Left renal cortex interstitium (tissue), 4 donors: Measurements from ENCODE around the gene UBAP1L. TPM values are rescaled to one million over a fixed set of nuclear protein-coding genes. Genes with fewer than 3 reads are reported as not detected.
"Not testable (repeated sequence)": the region's sequence is repeated elsewhere in the genome, so short reads cannot be mapped to it uniquely, and the experiment has no call there.

Source experiments
- DNase-seq, 4 donors: peaks; one replicate each; pipeline ENCODE4 v3.0.0-alpha.2; 2013; ENCODE audit warnings: low read depth in 4 of 4, low spot score in 2 of 4, missing footprints in 1 of 4
- polyA plus RNA-seq, 4 donors: library from polyadenylated mRNA; unstranded; fragments of 120-200 nt; gene quantifications; one replicate each; pipeline ENCODE4 v1.2.1, GENCODE V29; 2013; ENCODE audit not compliant: insufficient read length in 4 of 4

The UBAP1L gene
- polyA plus RNA-seq, 4 donors = 2.0 to 10.0 (median 6.0) TPM

- no peak for DNase-seq
Observed at GRCh38 chr15:65085990-65086679, 28.9 kb downstream of the UBAP1L start.

GRCh38 chr15:65085207-65085753 is 29.7 kb downstream of the UBAP1L start:
- DNase-seq = no peak

DNA sequence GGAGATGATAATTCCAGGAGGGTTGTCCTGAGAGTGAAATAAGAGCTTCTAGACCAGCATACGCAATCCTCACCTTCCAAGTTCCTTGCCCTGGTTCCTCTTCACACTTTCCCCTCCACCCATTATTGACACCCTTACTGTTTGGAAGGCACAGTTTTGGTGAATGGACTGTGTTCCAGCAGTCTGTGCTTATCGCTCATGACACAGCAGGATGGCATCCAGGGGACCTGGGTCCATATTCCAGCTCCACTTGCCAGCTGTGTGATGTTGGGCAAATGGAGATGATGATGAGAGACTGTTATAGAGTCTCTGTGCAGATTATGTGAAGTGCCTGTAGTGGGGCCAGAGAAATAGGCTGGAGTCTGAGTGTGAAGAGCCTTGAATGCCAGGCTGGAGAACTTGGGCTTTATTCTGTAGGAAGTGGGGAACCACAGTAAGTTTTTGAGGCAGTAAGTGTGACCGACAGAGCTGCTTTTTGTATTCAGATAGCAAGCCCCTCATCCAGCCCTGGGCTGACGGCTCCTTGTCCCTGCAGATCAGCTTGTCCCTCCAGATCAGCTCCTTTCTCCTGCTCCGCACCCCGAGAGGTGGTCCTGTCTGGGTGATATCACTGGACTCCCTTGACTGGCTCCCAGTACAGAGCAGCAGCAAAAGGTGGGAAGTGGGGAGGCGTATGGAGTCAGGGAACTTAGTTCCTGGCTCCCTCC is 30.3 kb downstream of the UBAP1L start:
- no peak for DNase-seq

- DNase-seq = peak in 3 of 4 donors; percentile 47 to 69 (median 58)
Observed at GRCh38 chr15:65083262-65083701, 31.7 kb downstream of the UBAP1L start.

GRCh38 chr15:65082303-65082953 is 32.6 kb downstream of the UBAP1L start:
- peak in 1 of 4 donors; percentile 29 for DNase-seq

DNA sequence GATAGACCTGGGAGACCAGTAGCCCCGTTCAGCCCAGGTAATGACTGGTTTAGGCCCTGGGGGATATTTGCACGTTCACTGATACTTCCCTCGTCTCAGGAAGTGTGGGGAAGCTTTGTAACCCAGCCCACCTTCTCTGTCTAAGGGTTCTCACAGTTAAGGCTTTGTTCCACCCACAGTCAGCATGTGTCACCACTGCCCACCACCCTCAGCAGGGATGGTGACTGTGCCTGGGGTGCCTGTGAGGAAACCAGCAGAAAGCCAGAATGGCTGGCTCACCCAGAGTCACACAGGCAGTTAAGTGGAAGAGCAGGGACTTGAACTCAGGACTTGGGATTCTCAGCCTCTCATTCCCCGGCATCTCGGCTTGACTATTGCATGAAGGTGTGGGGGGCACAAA is 33.2 kb downstream of the UBAP1L start:
- DNase-seq = no peak

GRCh38 chr15:65081270-65081669 is 33.7 kb downstream of the UBAP1L start:
- no peak for DNase-seq

DNA sequence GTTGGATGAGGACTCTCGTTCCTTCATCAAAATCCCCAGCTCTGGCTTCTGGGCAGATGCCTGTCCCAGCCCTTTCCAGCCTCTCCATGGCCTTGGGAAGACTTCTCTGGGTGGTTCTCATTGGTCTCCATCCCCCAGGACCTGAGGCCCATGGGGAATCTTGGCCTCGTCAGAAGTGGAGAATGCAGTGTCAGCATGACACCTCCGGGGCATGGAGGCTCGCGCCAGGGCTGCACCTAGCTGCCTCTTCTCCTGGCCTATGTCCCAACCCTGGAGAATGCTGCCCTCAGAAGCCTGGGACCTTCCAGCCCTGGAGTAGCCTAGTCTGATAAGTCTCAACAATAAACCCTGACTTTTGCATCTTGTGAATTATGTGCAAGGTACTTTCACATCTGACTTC is 35.4 kb downstream of the UBAP1L start:
- DNase-seq = no peak

DNA sequence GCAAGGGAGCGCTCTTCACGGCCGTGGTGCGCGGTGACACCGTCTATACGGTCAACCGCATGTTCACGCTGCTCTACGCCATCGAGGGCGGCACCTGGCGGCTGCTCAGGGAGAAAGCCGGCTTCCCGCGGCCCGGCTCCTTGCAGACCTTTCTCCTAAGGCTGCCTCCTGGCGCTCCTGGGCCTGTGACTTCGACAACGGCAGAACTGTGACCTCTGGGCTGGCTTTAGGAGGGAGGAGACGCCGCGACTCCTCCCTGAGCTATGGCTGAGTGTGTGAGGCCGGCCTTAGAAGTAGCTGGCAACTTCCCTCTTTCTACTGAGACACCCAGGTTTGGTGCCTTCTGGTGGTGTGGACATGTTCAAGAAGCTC is 37.0 kb downstream of the UBAP1L start:
- no peak for DNase-seq

- no peak for DNase-seq
Observed at GRCh38 chr15:65077291-65077980, 37.6 kb downstream of the UBAP1L start.

- no peak for DNase-seq
Observed at GRCh38 chr15:65076486-65077290, 38.3 kb downstream of the UBAP1L start, which contains the start of gene KBTBD13. KBTBD13 (plus strand) TSS chr15:65076746; CDS start chr15:65076816, 70 bp downstream.

- DNase-seq = not testable (repeated sequence)
Observed at GRCh38 chr15:65075607-65076395, 39.2 kb downstream of the UBAP1L start.

- not testable (repeated sequence) for DNase-seq
Observed at GRCh38 chr15:65074946-65075345, 40.1 kb downstream of the UBAP1L start.

GRCh38 chr15:65072617-65073016 is 42.4 kb downstream of the UBAP1L start:
- DNase-seq = no peak

- no peak for DNase-seq
Observed at GRCh38 chr15:65072027-65072426, 43.0 kb downstream of the UBAP1L start.

- no peak for DNase-seq
Observed at GRCh38 chr15:65071381-65071811, 43.6 kb downstream of the UBAP1L start.

DNA sequence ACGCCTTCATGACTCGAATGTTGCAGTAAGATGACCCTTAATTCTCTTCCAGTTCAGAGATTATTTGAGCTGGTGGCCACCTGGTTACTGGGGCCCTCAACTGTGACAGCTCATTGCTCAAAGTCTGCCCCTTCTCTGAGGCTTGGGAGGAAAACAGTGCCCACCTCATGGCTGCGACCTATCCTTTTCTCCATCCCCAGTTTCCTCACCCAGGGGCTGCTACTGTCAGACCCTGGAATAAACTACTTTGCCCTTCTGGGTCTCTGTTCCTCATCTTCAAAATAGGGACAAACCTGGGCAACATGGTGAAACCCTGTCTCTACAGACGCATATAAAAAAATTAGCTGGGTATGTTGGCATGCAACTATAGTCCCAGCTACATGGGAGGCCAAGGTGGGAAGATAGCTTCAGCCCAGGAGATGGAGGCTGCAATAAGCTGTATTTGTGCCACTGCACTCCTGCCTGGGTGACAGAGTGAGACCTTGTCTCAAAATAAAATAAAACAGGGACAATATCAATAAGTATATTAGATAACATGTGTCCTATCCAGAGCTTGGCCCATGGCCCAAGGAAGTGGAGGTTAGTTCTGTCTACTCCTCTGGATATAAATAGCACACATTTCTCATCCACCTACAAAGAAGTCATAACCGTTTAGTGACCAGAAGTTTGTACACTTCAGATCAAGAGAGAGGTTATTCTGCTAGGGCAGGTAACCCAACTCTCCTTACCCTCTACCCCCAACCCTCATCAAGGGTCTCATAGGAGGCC is 45.0 kb downstream of the UBAP1L start:
- no peak for DNase-seq

DNA sequence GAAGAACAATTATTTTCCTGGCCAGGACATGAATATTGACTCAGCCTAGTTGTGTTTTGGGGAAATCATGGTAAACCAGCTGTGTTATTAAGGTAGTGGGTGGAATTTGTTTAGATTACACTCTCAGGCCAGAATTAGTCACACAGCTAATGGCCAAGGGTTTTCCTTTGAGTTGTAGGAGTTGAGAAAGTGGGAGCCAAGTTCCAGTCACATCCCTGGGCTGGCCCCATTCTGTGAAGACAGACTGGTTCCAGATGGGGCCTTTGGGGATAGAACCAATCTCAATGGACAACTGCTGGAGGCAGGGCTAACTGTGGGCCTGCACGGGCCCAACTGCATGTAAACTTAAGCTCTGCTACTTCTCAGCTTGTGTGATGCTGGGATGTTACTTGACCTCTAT is 45.8 kb downstream of the UBAP1L start:
- DNase-seq = no peak
